Heart left ventricle (tissue), 13 donors: ENCODE measurements around the gene XPNPEP1.

Source experiments
- CTCF ChIP-seq, 12 donors: fragments of 200-600 bp; sonication (generic) in 4 of 12; IDR thresholded peaks; one replicate each; pipeline versions ENCODE4 v1.5.0 to v1.8.0; 2018 to 2022; ENCODE audit warnings: antibody characterized with exemption in 12 of 12, mild to moderate bottlenecking in 5 of 12
- POLR2A ChIP-seq, 2 donors: fragments of 450-650 bp; IDR thresholded peaks; one replicate each; pipeline ENCODE4 v1.6.1; 2017; ENCODE audit warnings: antibody characterized with exemption in 2 of 2, mild to moderate bottlenecking in 2 of 2, moderate library complexity in 2 of 2
- donor health status: ischemic (EF 13 %, LVEDD 7.1; RV severe dilation, severe dysfunction).
- donor health status: DM: no; HTN: yes; CAD: no.
- donor health status: DM: no; HTN: no; CAD: no.
- donor health status: ischemic (EF 25% LVEDD 6.9; RV normal size, moderate dysfunction).
- donor health status: ischemic (EF 25% LVEDD 5.7; RV mildly dilated, moderate dysfunction).
- donor health status: ischemic (EF 35%, LVEDD 5.7; RV mildly dilated, moderate dysfunction).
- donor health status: nonischemic (EF 11% LVEDD 7.7; RV severe dilation, severe dysfunction).
- donor health status: DM: yes; HTN: yes; CAD: no.
- donor health status: PGD.
- donor health status: ischemic (EF 29% LVEDD 5.4; RV normal size, mild dysfunction).
- donor health status: nonischemic (EF 23%, LVEDD 6.1; RV moderate dilation, normal function).

GRCh38 chr10:109899356-109900331 is 23.7 kb downstream of the XPNPEP1 start:
- TF ChIP-seq POLR2A (IDR thresholded peaks at IDR 0.05) (no peak), CTCF (IDR thresholded peaks at IDR 0.05) (no peak)
